ENCODE results near the gene ZDHHC7. TPM values are rescaled to one million over a fixed set of nuclear protein-coding genes. Genes with fewer than 3 reads are reported as not detected.

Gene ZDHHC7
- total and polyA plus RNA-seq, 9 of the 15 experiments (the other 6 are each of a cell fraction or from before 2014, with no cell fraction given): 1.7 to 49.7 (median 37.4) TPM

DNA sequence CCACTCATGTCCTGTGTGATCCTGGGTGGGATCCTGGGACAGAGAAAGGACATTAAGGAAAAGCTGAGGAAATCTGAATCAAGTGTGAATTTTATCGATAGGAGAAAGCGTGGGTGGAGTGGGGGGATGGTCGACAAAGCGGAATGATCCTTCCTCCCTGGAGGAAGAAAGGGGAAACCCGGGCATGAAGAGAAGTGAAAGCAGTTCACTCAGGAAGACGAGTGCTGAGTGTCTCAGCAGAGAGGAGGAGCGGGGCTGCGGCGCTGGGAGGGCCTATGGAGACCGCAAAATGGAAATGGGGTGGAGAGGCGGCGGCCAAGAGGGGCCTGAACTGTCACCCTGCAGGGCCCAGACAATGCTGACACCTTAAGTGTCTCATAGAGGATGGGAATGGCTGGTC lies 8.7 kb downstream of the ZDHHC7 start:
- Histone ChIP-seq H3K36me3 (ENCODE audit: control insufficient read depth, insufficient read depth, low read length) (peaks cover 55% of the 10 kb centered on the region), H3K9ac (ENCODE audit: insufficient read depth in 1 of 2, low read depth in 2 of 2, low read length in 2 of 2) (peak overlapping the region in 1 of 2 experiments; percentile 75; a peak in 2 of 4 replicates), H2AFZ (ENCODE audit: low read depth, low read length) (no peak overlapping the region), H3K27ac (ENCODE audit: extremely low read depth, low read depth, low read length) (no peak overlapping the region), H3K4me1 (replicated peaks in 1 of 2; ENCODE audit: control insufficient read depth in 2 of 2, insufficient read depth in 2 of 2, low read length in 2 of 2) (peaks cover 41 to 51% of the 10 kb centered on the region in 2 experiments), H3K9me3 (replicated peaks; ENCODE audit: control insufficient read depth, insufficient read depth, low read depth, low read length) (no peaks in the 10 kb centered on the region), H3K4me2 (ENCODE audit: insufficient read depth, low read length) (no peak overlapping the region), H3K9me1 (ENCODE audit: control insufficient read depth, insufficient read depth, low read length) (peaks cover 16% of the 10 kb centered on the region), H3K4me3 (no peak overlapping the region), H3K27me3 (ENCODE audit: control insufficient read depth in 2 of 2, insufficient read depth in 2 of 2, low read length in 2 of 2) (no peaks in the 10 kb centered on the region), H3K79me2 (ENCODE audit: control insufficient read depth, insufficient read depth, low read length) (peaks cover 88% of the 10 kb centered on the region), H4K20me1 (replicated peaks; ENCODE audit: control insufficient read depth, insufficient read depth, low read length) (peaks cover 45% of the 10 kb centered on the region)
- no peak for FAIRE-seq
- in situ Hi-C loops (cut with MboI): no loop called here
- TF ChIP-seq COPS2 (conservative IDR thresholded peaks at IDR 0.05): no peak
- TF ChIP-seq, protein P1, sequence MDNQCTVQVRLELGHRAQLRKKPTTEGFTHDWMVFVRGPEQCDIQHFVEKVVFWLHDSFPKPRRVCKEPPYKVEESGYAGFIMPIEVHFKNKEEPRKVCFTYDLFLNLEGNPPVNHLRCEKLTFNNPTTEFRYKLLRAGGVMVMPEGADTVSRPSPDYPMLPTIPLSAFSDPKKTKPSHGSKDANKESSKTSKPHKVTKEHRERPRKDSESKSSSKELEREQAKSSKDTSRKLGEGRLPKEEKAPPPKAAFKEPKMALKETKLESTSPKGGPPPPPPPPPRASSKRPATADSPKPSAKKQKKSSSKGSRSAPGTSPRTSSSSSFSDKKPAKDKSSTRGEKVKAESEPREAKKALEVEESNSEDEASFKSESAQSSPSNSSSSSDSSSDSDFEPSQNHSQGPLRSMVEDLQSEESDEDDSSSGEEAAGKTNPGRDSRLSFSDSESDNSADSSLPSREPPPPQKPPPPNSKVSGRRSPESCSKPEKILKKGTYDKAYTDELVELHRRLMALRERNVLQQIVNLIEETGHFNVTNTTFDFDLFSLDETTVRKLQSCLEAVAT (IDR thresholded peaks at IDR 0.05): peak in 1 of 2 experiments; percentile 75; a peak in 2 of 4 replicates
- TF ChIP-seq TBL1XR1 (IDR thresholded peaks at IDR 0.05; ENCODE audit: low read length in 2 of 2): no peak
- TF ChIP-seq ZNF586 (CRISPR knock-in tag; conservative IDR thresholded peaks at IDR 0.05): no peak
- TF ChIP-seq PTRF (tag; IDR thresholded peaks at IDR 0.05): no peak
- TF ChIP-seq, protein P2, sequence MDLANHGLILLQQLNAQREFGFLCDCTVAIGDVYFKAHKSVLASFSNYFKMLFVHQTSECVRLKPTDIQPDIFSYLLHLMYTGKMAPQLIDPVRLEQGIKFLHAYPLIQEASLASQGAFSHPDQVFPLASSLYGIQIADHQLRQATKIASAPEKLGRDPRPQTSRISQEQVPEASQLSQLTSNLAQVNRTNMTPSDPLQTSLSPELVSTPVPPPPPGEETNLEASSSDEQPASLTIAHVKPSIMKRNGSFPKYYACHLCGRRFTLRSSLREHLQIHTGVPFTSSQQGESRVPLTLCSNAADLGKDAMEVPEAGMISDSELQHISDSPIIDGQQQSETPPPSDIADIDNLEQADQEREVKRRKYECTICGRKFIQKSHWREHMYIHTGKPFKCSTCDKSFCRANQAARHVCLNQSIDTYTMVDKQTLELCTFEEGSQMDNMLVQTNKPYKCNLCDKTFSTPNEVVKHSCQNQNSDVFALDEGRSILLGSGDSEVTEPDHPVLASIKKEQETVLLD (IDR thresholded peaks at IDR 0.05): no peak
- peak; percentile 54; the same call in 1 of the 2 replicates for TF ChIP-seq EGR1 (conservative IDR thresholded peaks at IDR 0.05)
- TF ChIP-seq TAF15 (IDR thresholded peaks at IDR 0.05; ENCODE audit: low read depth, low read length): no peak
- no peak for TF ChIP-seq MYNN (IDR thresholded peaks at IDR 0.05)
- no peak for TF ChIP-seq MYNN (CRISPR knock-in tag; IDR thresholded peaks at IDR 0.05)
- intact Hi-C loops (cut with micrococcal nuclease): no loop called here
- ChIA-PET POLR2A (no interaction called here), CTCF (ENCODE audit: low intra/inter-chr PET ratio) (no interaction called here)
- 92% methylated on average over 12 of the region's 12 CpGs for WGBS (ENCODE audit: insufficient coverage, low coverage, missing lambda C conversion rate)
- no peak for DNase-seq (ENCODE audit: extremely low read depth in 1 of 4, low spot score in 3 of 4)
- BruUV-seq (replicated peaks): no TSS peak
- no peak for ATAC-seq

Measured in K562 (cell line).